ENCODE results near the gene IGLL5.

Gene IGLL5

GRCh38 chr22:22943521-22944267, 56.1 kb downstream of the IGLL5 start:
- no peaks in the 10 kb centered on the region for H3K36me3 ChIP-seq (ENCODE audit: control insufficient read depth in 2 of 2, insufficient read depth in 1 of 2, low read length in 2 of 2)
- H3K4me1 ChIP-seq (ENCODE audit: control insufficient read depth, insufficient read depth, low read length), result no peaks in the 10 kb centered on the region
- TF ChIP-seq KLF8 (tag by site-specific recombination; IDR thresholded peaks at IDR 0.05) (no peak), ZFP69B (tag by site-specific recombination; IDR thresholded peaks at IDR 0.05) (no peak), ZBTB1 (tag by site-specific recombination; IDR thresholded peaks at IDR 0.05) (no peak), ZNF223 (tag by site-specific recombination; IDR thresholded peaks at IDR 0.05) (no peak), ZNF645 (tag by site-specific recombination; IDR thresholded peaks at IDR 0.05) (no peak), ZNF324 (tag by site-specific recombination; IDR thresholded peaks at IDR 0.05) (no peak), GLIS1 (tag by site-specific recombination; IDR thresholded peaks at IDR 0.05) (no peak), ZNF157 (tag by site-specific recombination; IDR thresholded peaks at IDR 0.05) (no peak), HOXA7 (CRISPR knock-in tag; IDR thresholded peaks at IDR 0.05; ENCODE audit: borderline replicate concordance) (no peak), BCL6B (tag by site-specific recombination; IDR thresholded peaks at IDR 0.05) (no peak), SP2 (tag by site-specific recombination; IDR thresholded peaks at IDR 0.05) (no peak), ZNF747 (tag by site-specific recombination; IDR thresholded peaks at IDR 0.05) (no peak), ZNF202 (tag by site-specific recombination; IDR thresholded peaks at IDR 0.05; ENCODE audit: borderline replicate concordance) (no peak), ZNF785 (tag by site-specific recombination; IDR thresholded peaks at IDR 0.05) (no peak), ZNF335 (tag by site-specific recombination; conservative IDR thresholded peaks at IDR 0.05) (no peak), ZNF654 (tag by site-specific recombination; IDR thresholded peaks at IDR 0.05; ENCODE audit: low read depth) (no peak), ZNF792 (tag by site-specific recombination; IDR thresholded peaks at IDR 0.05) (no peak), ZNF670 (tag by site-specific recombination; IDR thresholded peaks at IDR 0.05; ENCODE audit: low read depth) (no peak), ZNF488 (tag by site-specific recombination; IDR thresholded peaks at IDR 0.05) (no peak), ZNF311 (tag by site-specific recombination; IDR thresholded peaks at IDR 0.05; ENCODE audit: borderline replicate concordance) (no peak)
- CTCF ChIA-PET, result interaction anchor here (0.6 to 5.2 kb wide), 21 partner anchors 7 to 479 kb away, joined by 3 to 88 read pairs (median 4); partner anchors contain the start of gene PRAME
- H3K9me3 ChIP-seq (ENCODE audit: control insufficient read depth, insufficient read depth, low read depth, low read length), result no peaks in the 10 kb centered on the region
- no peak overlapping the region for H3K4me3 ChIP-seq (ENCODE audit: low read depth, low read length)
- H3K27ac ChIP-seq (ENCODE audit: extremely low read depth, low read depth, low read length), result no peak overlapping the region
- POLR2A ChIA-PET, result no interaction called here

- Histone ChIP-seq H3K4me1 (ENCODE audit: control insufficient read depth, insufficient read depth, low read length) (no peaks in the 10 kb centered on the region), H3K36me3 (ENCODE audit: control insufficient read depth in 2 of 2, insufficient read depth in 1 of 2, low read length in 2 of 2) (no peaks in the 10 kb centered on the region), H3K4me3 (ENCODE audit: low read depth, low read length) (no peak overlapping the region), H3K27ac (ENCODE audit: extremely low read depth, low read depth, low read length) (no peak overlapping the region), H3K9me3 (ENCODE audit: control insufficient read depth, insufficient read depth, low read depth, low read length) (no peaks in the 10 kb centered on the region)
- POLR2A ChIA-PET, result no interaction called here
- CTCF ChIA-PET, result interaction anchor here (0.6 to 5.2 kb wide), 9 partner anchors 13 to 480 kb away, joined by 3 to 88 read pairs (median 4); no protein-coding TSS in a partner anchor
- TF ChIP-seq, protein P1, sequence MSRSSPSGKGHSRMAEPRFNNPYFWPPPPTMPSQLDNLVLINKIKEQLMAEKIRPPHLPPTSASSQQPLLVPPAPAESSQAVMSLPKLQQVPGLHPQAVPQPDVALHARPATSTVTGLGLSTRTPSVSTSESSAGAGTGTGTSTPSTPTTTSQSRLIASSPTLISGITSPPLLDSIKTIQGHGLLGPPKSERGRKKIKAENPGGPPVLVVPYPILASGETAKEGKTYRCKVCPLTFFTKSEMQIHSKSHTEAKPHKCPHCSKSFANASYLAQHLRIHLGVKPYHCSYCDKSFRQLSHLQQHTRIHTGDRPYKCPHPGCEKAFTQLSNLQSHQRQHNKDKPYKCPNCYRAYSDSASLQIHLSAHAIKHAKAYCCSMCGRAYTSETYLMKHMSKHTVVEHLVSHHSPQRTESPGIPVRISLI (tag by site-specific recombination; IDR thresholded peaks at IDR 0.05), result no peak
- no peak for TF ChIP-seq ZNF426 (tag by site-specific recombination; IDR thresholded peaks at IDR 0.05)
- no peak for TF ChIP-seq ZBTB1 (tag by site-specific recombination; IDR thresholded peaks at IDR 0.05)
- TF ChIP-seq EGR2 (tag by site-specific recombination; IDR thresholded peaks at IDR 0.05; ENCODE audit: low read depth), result no peak
- no peak for TF ChIP-seq WT1 (tag by site-specific recombination; IDR thresholded peaks at IDR 0.05)
- TF ChIP-seq ZNF473 (tag by site-specific recombination; IDR thresholded peaks at IDR 0.05), result no peak
- TF ChIP-seq ZNF777 (tag by site-specific recombination; IDR thresholded peaks at IDR 0.05; ENCODE audit: borderline replicate concordance), result no peak
- TF ChIP-seq ZNF239 (tag by site-specific recombination; IDR thresholded peaks at IDR 0.05), result no peak
- TF ChIP-seq, protein P2, sequence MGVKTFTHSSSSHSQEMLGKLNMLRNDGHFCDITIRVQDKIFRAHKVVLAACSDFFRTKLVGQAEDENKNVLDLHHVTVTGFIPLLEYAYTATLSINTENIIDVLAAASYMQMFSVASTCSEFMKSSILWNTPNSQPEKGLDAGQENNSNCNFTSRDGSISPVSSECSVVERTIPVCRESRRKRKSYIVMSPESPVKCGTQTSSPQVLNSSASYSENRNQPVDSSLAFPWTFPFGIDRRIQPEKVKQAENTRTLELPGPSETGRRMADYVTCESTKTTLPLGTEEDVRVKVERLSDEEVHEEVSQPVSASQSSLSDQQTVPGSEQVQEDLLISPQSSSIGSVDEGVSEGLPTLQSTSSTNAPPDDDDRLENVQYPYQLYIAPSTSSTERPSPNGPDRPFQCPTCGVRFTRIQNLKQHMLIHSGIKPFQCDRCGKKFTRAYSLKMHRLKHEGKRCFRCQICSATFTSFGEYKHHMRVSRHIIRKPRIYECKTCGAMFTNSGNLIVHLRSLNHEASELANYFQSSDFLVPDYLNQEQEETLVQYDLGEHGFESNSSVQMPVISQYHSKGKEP (tag by site-specific recombination; IDR thresholded peaks at IDR 0.05), result no peak
- TF ChIP-seq ZNF266 (tag by site-specific recombination; IDR thresholded peaks at IDR 0.05; ENCODE audit: low read depth), result no peak
- no peak for TF ChIP-seq KLF9 (tag by site-specific recombination; IDR thresholded peaks at IDR 0.05; ENCODE audit: low read depth)
Measured at GRCh38 chr22:22944268-22944985, 56.8 kb downstream of the IGLL5 start.
